Endothelial cell of umbilical vein (primary cell): ENCODE data around the gene LGMN.

Source experiments
- POLR2A ChIP-seq: IDR thresholded peaks from 2 replicates; pipeline ENCODE4 v1.6.1; 2012; ENCODE audit warnings: low read depth, mild to moderate bottlenecking, control low read depth, low read length
- TF ChIP-seq, protein P1 (sequence below), 2 donors: IDR thresholded peaks; 1 replicate in 1 of 2; 2 replicates in 1 of 2; pipeline ENCODE4 v1.5.1; 2011; ENCODE audit warnings: low read length in 2 of 2, mild to moderate bottlenecking in 2 of 2, moderate library complexity in 2 of 2, control low read depth in 1 of 2, inconsistent platforms in 1 of 2, low read depth in 1 of 2; ENCODE audit not compliant: insufficient read depth in 1 of 2; ENCODE audit errors: extremely low read depth in 1 of 2
- TF ChIP-seq, protein P2 (sequence below): IDR thresholded peaks from 2 replicates; pipeline ENCODE4 v1.6.1; 2011; ENCODE audit not compliant: insufficient read depth, insufficient read length

DNA sequence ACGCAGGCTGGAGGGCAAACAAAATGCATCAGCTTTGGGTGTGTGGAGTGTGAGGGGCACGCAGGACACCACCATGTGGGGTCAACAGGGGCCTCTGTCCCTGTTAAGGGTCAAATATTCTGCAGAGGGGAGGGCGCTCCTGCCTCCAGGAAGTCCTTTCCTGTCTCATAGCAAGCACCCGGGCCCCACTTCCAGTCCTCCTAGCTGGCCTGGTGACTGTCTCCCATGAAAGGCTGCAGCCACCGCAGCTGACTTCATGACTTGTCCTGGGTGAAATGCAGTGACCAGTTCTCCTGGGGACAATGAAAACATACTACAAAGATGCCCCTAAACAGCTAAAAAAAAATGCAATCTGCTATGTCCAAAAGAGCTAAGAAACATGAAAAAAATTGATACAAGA is 53.6 kb downstream of the LGMN start:
- TF ChIP-seq, protein P1, sequence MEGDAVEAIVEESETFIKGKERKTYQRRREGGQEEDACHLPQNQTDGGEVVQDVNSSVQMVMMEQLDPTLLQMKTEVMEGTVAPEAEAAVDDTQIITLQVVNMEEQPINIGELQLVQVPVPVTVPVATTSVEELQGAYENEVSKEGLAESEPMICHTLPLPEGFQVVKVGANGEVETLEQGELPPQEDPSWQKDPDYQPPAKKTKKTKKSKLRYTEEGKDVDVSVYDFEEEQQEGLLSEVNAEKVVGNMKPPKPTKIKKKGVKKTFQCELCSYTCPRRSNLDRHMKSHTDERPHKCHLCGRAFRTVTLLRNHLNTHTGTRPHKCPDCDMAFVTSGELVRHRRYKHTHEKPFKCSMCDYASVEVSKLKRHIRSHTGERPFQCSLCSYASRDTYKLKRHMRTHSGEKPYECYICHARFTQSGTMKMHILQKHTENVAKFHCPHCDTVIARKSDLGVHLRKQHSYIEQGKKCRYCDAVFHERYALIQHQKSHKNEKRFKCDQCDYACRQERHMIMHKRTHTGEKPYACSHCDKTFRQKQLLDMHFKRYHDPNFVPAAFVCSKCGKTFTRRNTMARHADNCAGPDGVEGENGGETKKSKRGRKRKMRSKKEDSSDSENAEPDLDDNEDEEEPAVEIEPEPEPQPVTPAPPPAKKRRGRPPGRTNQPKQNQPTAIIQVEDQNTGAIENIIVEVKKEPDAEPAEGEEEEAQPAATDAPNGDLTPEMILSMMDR (IDR thresholded peaks at IDR 0.05; ENCODE audit: extremely low read depth in 1 of 2, insufficient read depth in 1 of 2, low read depth in 1 of 2, low read length in 2 of 2): no peak
- no peak for TF ChIP-seq POLR2A
- TF ChIP-seq, protein P2, sequence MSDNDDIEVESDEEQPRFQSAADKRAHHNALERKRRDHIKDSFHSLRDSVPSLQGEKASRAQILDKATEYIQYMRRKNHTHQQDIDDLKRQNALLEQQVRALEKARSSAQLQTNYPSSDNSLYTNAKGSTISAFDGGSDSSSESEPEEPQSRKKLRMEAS: no peak
